H9 (cell line): ENCODE results near the gene ARHGEF17. TPM values are rescaled to one million over a fixed set of nuclear protein-coding genes. Genes with fewer than 3 reads are reported as not detected.
A peak's percentile ranks its signal among the peaks of the same experiment; 100 is the strongest.

ENCODE experiments used
- DNase-seq: peaks from one replicate; pipeline ENCODE4 v3.0.0-alpha.2; 2017
- H2AFZ ChIP-seq: one replicate; pipeline ENCODE4 v1.6.1; 2013; ENCODE audit warnings: mild to moderate bottlenecking, low read length, control low read depth, moderate library complexity
- H2AK5ac ChIP-seq: 2 replicates; pipeline ENCODE4 v1.6.1; 2013; ENCODE audit warnings: low read length, control low read depth, mixed read lengths; ENCODE audit not compliant: insufficient read length
- H2BK120ac ChIP-seq: one replicate; pipeline ENCODE4 v1.6.1; 2013; ENCODE audit warnings: low read depth, mild to moderate bottlenecking, low read length, control low read depth, inconsistent platforms; ENCODE audit not compliant: poor library complexity, severe bottlenecking
- H2BK12ac ChIP-seq: 2 replicates; pipeline ENCODE4 v1.6.1; 2013; ENCODE audit warnings: low read length, control low read depth, mixed read lengths, low read depth; ENCODE audit not compliant: insufficient read length
- H2BK15ac ChIP-seq: 2 replicates; pipeline ENCODE4 v1.6.1; 2013; ENCODE audit warnings: low read depth, low read length, control low read depth
- H2BK20ac ChIP-seq: one replicate; pipeline ENCODE4 v1.6.1; 2013; ENCODE audit warnings: low read depth, mild to moderate bottlenecking, low read length, control low read depth, inconsistent platforms; ENCODE audit not compliant: poor library complexity, severe bottlenecking
- H2BK5ac ChIP-seq: 2 replicates; pipeline ENCODE4 v1.6.1; 2013; ENCODE audit warnings: low read length, control low read depth, mixed read lengths; ENCODE audit not compliant: insufficient read length
- H3K14ac ChIP-seq: 2 replicates; pipeline ENCODE4 v1.6.1; 2013; ENCODE audit warnings: low read length, control low read depth; ENCODE audit not compliant: insufficient read depth
- H3K18ac ChIP-seq: 2 replicates; pipeline ENCODE4 v1.6.1; 2013; ENCODE audit warnings: low read depth, mild to moderate bottlenecking, mixed read lengths, low read length, control low read depth; ENCODE audit not compliant: insufficient read length
- H3K23ac ChIP-seq: 2 replicates; pipeline ENCODE4 v1.6.1; 2013; ENCODE audit warnings: low read length, control low read depth, mixed read lengths, low read depth; ENCODE audit not compliant: insufficient read length
- H3K23me2 ChIP-seq: 2 replicates; pipeline ENCODE4 v1.6.1; 2013; ENCODE audit warnings: low read depth, mild to moderate bottlenecking, mixed read lengths, low read length, control low read depth; ENCODE audit not compliant: insufficient read length, poor library complexity, severe bottlenecking
- H3K27ac ChIP-seq: 2 replicates; pipeline ENCODE4 v1.5.1; 2013; ENCODE audit warnings: low read length, control low read depth, mixed read lengths, low read depth; ENCODE audit not compliant: insufficient read length
- H3K27me3 ChIP-seq: 2 replicates; pipeline ENCODE4 v1.6.1; 2013; ENCODE audit warnings: low read length, control low read depth, inconsistent platforms; ENCODE audit not compliant: insufficient read depth
- H3K4ac ChIP-seq: 2 replicates; pipeline ENCODE4 v1.6.1; 2013; ENCODE audit warnings: low read depth, mild to moderate bottlenecking, control low read depth, inconsistent platforms, low read length, moderate library complexity
- H3K4me1 ChIP-seq: 2 replicates; pipeline ENCODE4 v1.6.1; 2013; ENCODE audit warnings: low read length, control low read depth, inconsistent platforms; ENCODE audit not compliant: insufficient read depth
- H3K4me2 ChIP-seq: 2 replicates; pipeline ENCODE4 v1.6.1; 2013; ENCODE audit warnings: low read length, control low read depth, mixed read lengths; ENCODE audit not compliant: insufficient read length, insufficient read depth
- H3K56ac ChIP-seq: 2 replicates; pipeline ENCODE4 v1.6.1; 2013; ENCODE audit warnings: low read depth, mild to moderate bottlenecking, mixed read lengths, low read length, control low read depth; ENCODE audit not compliant: insufficient read length
- H3K79me1 ChIP-seq: 2 replicates; pipeline ENCODE4 v1.6.1; 2013; ENCODE audit warnings: low read depth, mild to moderate bottlenecking, moderate library complexity, low read length, control low read depth, inconsistent platforms; ENCODE audit not compliant: insufficient read depth, poor library complexity, severe bottlenecking
- H3K79me2 ChIP-seq: 2 replicates; pipeline ENCODE4 v1.6.1; 2013; ENCODE audit warnings: low read length, control low read depth, inconsistent platforms; ENCODE audit not compliant: insufficient read depth
- H3K9ac ChIP-seq: 2 replicates; pipeline ENCODE4 v1.6.1; 2013; ENCODE audit warnings: low read length, control low read depth, mixed read lengths; ENCODE audit not compliant: insufficient read length; ENCODE audit errors: extremely low read depth
- H3K9me3 ChIP-seq: one replicate; pipeline ENCODE4 v1.6.1; 2013; ENCODE audit warnings: low read depth, low read length, inconsistent platforms; ENCODE audit not compliant: control insufficient read depth
- H3T11ph ChIP-seq: one replicate; pipeline ENCODE4 v1.6.1; 2013; ENCODE audit warnings: mild to moderate bottlenecking, low read length, control low read depth, inconsistent platforms
- H4K20me1 ChIP-seq: one replicate; pipeline ENCODE4 v1.6.1; 2013; ENCODE audit not compliant: control insufficient read depth, insufficient read length, insufficient read depth
- H4K5ac ChIP-seq: 2 replicates; pipeline ENCODE4 v1.6.1; 2013; ENCODE audit warnings: low read depth, mild to moderate bottlenecking, mixed read lengths, low read length, control low read depth; ENCODE audit not compliant: insufficient read length
- H4K8ac ChIP-seq: replicated peaks from 2 replicates; pipeline ENCODE4 v1.6.1; 2013; ENCODE audit warnings: low read length, control low read depth, mixed read lengths, low read depth; ENCODE audit not compliant: insufficient read length
- H4K91ac ChIP-seq: 2 replicates; pipeline ENCODE4 v1.6.1; 2013; ENCODE audit warnings: low read depth, mild to moderate bottlenecking, moderate library complexity, mixed read lengths, low read length, control low read depth; ENCODE audit not compliant: insufficient read length
- H3K27ac Mint-ChIP-seq, 3 experiments: 2 replicates in 2 of 3; 3 replicates in 1 of 3; pipeline ENCODE4 v1.8.0; 2020 to 2021; ENCODE audit warnings: mixed read lengths in 3 of 3, mild to moderate bottlenecking in 1 of 3, moderate library complexity in 1 of 3
- H3K27me3 Mint-ChIP-seq: 2 replicates; pipeline ENCODE4 v1.8.0; 2021; ENCODE audit warnings: low read depth, mild to moderate bottlenecking, moderate library complexity, mixed read lengths
- H3K36me3 Mint-ChIP-seq, 3 experiments: 2 replicates in 2 of 3; 3 replicates in 1 of 3; pipeline ENCODE4 v1.8.0; 2020 to 2021; ENCODE audit warnings: low read depth in 3 of 3, mixed read lengths in 3 of 3; ENCODE audit not compliant: insufficient read depth in 1 of 3
- H3K4me1 Mint-ChIP-seq, 2 experiments: 2 replicates each; pipeline ENCODE4 v1.8.0; 2020; ENCODE audit warnings: mixed read lengths in 2 of 2
- H3K4me3 Mint-ChIP-seq, 2 experiments: 2 replicates in 1 of 2; 3 replicates in 1 of 2; pipeline ENCODE4 v1.8.0; 2020 to 2021; ENCODE audit warnings: mild to moderate bottlenecking in 2 of 2, mixed read lengths in 2 of 2, moderate library complexity in 1 of 2
- H3K9me3 Mint-ChIP-seq, 2 experiments: 2 replicates in 1 of 2; 3 replicates in 1 of 2; pipeline ENCODE4 v1.8.0; 2020; ENCODE audit warnings: mild to moderate bottlenecking in 2 of 2, mixed read lengths in 2 of 2, moderate library complexity in 1 of 2
- WGBS: extraction: QIAGEN DNeasy Blood & Tissue Kit; methylation state at CpG from one replicate; pipeline ENCODE4 v1.1.7; 2013; ENCODE audit warnings: missing lambda C conversion rate, low lambda C conversion rate, mixed read lengths; ENCODE audit not compliant: insufficient read length; ENCODE audit errors: extremely low coverage; 5-methylcytosine and 5-hydroxymethylcytosine counted together
- total RNA-seq: library from RNA; stranded (reverse); gene quantifications from 2 replicates; pipeline ENCODE4 v1.2.1, GENCODE V29; 2021
- TF ChIP-seq, protein P1 (sequence below): fragments of 200-600 bp; sonication (generic); conservative IDR thresholded peaks from 3 replicates; pipeline ENCODE4 v1.8.0; 2021; ENCODE audit warnings: antibody characterized with exemption, mild to moderate bottlenecking

ARHGEF17 gene
- total RNA-seq, 1 experiment from 2014 or later: 7.4 TPM

DNA sequence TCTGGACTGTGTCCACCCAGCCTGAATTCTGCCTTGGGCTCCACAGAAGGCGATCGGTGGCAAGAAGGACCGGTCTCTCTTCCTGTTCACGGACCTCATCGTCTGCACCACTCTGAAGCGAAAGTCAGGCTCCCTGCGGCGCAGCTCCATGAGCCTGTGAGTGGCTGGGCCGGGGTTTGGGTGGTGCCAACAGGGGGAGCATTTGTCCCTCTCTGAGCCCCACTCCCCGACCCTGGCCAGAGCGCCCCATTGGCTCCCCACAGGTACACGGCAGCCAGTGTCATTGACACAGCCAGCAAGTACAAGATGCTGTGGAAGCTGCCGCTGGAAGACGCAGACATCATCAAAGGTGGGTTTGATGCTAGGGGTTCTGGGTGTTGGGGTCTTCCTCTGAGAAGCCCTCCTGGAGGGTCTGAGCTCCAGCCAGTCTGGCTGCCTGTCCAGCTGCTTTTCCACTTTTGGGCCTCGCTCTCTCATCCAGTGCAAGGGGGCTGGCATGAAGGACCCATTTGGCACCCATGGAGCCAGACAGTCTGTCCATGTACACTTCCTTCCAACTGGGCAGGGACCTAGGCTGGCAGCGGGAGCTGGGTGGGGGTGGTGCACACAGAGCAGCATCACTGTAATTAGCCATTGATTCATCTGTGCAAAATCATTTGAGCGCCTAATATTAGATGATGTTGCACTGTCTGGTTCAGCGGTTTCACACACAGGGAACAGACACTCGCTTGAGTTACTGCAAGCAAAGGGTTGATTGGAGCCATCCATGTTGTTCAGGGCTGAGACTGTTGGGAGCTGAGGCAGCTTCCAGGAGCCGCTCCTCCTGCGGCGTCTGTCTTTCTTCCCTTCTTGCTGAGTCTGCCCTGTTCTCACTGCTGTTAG, 49.1 kb downstream of the ARHGEF17 start:
- no CpG with 5 or more reads among the region's 22 CpGs for WGBS

More for the DNA sequence above, 49.1 kb downstream of the ARHGEF17 start:
- no peak overlapping the region; a peak in 1 of 7 replicates for H3K27ac Mint-ChIP-seq
- Histone ChIP-seq H3K79me1 (no peaks in the 10 kb centered on the region), H4K8ac (no peak overlapping the region), H3K4me2 (no peak overlapping the region), H3K9me3 (no peaks in the 10 kb centered on the region), H2BK20ac (no peak overlapping the region), H3T11ph (no peak overlapping the region), H2BK120ac (no peak overlapping the region), H3K27me3 (no peaks in the 10 kb centered on the region), H4K5ac (no peak overlapping the region), H2BK15ac (no peak overlapping the region), H2BK5ac (no peak overlapping the region), H2BK12ac (no peak overlapping the region), H3K23ac (no peak overlapping the region), H3K18ac (no peak overlapping the region), H4K20me1 (no peaks in the 10 kb centered on the region), H2AFZ (no peak overlapping the region), H3K4me1 (no peaks in the 10 kb centered on the region), H3K4ac (no peak overlapping the region), H3K56ac (no peak overlapping the region), H2AK5ac (no peak overlapping the region), H3K14ac (no peak overlapping the region), H3K79me2 (no peaks in the 10 kb centered on the region), H3K27ac (no peak overlapping the region), H4K91ac (no peak overlapping the region), H3K9ac (no peak overlapping the region), H3K23me2 (peaks cover 2% of the 10 kb centered on the region)
- DNase-seq: no peak
- no peak overlapping the region for H3K4me3 Mint-ChIP-seq
- peaks cover 0 to 8% (median 0%) of the 10 kb centered on the region in 3 experiments; a peak in 3 of 7 replicates for H3K36me3 Mint-ChIP-seq
- H3K4me1 Mint-ChIP-seq: peaks cover 2 to 10% of the 10 kb centered on the region in 2 experiments; a peak in 3 of 4 replicates
- TF ChIP-seq, protein P1, sequence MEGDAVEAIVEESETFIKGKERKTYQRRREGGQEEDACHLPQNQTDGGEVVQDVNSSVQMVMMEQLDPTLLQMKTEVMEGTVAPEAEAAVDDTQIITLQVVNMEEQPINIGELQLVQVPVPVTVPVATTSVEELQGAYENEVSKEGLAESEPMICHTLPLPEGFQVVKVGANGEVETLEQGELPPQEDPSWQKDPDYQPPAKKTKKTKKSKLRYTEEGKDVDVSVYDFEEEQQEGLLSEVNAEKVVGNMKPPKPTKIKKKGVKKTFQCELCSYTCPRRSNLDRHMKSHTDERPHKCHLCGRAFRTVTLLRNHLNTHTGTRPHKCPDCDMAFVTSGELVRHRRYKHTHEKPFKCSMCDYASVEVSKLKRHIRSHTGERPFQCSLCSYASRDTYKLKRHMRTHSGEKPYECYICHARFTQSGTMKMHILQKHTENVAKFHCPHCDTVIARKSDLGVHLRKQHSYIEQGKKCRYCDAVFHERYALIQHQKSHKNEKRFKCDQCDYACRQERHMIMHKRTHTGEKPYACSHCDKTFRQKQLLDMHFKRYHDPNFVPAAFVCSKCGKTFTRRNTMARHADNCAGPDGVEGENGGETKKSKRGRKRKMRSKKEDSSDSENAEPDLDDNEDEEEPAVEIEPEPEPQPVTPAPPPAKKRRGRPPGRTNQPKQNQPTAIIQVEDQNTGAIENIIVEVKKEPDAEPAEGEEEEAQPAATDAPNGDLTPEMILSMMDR: peak; percentile 16; the same call in 1 of the 3 replicates
- H3K27me3 Mint-ChIP-seq: no peaks in the 10 kb centered on the region
- H3K9me3 Mint-ChIP-seq: no peaks in the 10 kb centered on the region; a peak in 1 of 5 replicates
